SU-DHL-6 (cell line): ENCODE measurements around the gene C4orf46.

Experiments
- H2AFZ ChIP-seq: fragments of 200-600 bp; sonication (generic); 2 replicates; pipeline ENCODE4 v1.6.1; 2014; ENCODE audit warnings: low read depth, mild to moderate bottlenecking, moderate library complexity, mixed read lengths, antibody characterized with exemption, low read length; ENCODE audit not compliant: severe bottlenecking
- H3F3A ChIP-seq: fragments of 200-600 bp; shearing (Covaris generic); 2 replicates; pipeline ENCODE4 v1.6.0; 2016; ENCODE audit warnings: antibody characterized with exemption, mild to moderate bottlenecking; ENCODE audit not compliant: insufficient read depth
- H3K27ac ChIP-seq: fragments of 200-600 bp; sonication (generic); 2 replicates; pipeline ENCODE4 v1.5.1; 2016; ENCODE audit warnings: low read depth, mild to moderate bottlenecking, low read length, moderate library complexity, mixed read lengths
- H3K27me3 ChIP-seq: fragments of 200-600 bp; sonication (generic), shearing (Covaris generic); 2 replicates; pipeline ENCODE4 v1.6.0; 2014; ENCODE audit warnings: mild to moderate bottlenecking, low read length
- H3K36me3 ChIP-seq: fragments of 200-600 bp; sonication (generic); 2 replicates; pipeline ENCODE4 v1.6.1; 2014; ENCODE audit warnings: mild to moderate bottlenecking, low read length, mixed read lengths
- H3K4me2 ChIP-seq: fragments of 300-600, 200-600 bp; shearing (Covaris generic), sonication (generic); 2 replicates; pipeline ENCODE4 v1.6.0; 2014; ENCODE audit warnings: low read length, low read depth, mild to moderate bottlenecking; ENCODE audit not compliant: poor library complexity, severe bottlenecking
- H3K4me3 ChIP-seq: fragments of 200-600 bp; sonication (generic); 2 replicates; pipeline ENCODE4 v1.5.1; 2014; ENCODE audit warnings: antibody characterized with exemption, low read length, mild to moderate bottlenecking, mixed read lengths; ENCODE audit not compliant: insufficient read depth, poor library complexity, severe bottlenecking
- H3K79me2 ChIP-seq: fragments of 200-600 bp; sonication (generic); 2 replicates; pipeline ENCODE4 v1.6.1; 2014; ENCODE audit warnings: mild to moderate bottlenecking, low read length, moderate library complexity; ENCODE audit not compliant: insufficient read depth
- H3K9ac ChIP-seq: fragments of 200-600 bp; sonication (generic); 2 replicates; pipeline ENCODE4 v1.7.0; 2014; ENCODE audit warnings: mild to moderate bottlenecking, low read length
- H3K9me2 ChIP-seq: fragments of 200-600 bp; sonication (generic); replicated peaks from 2 replicates; pipeline ENCODE4 v1.6.1; 2014; ENCODE audit warnings: low read length; ENCODE audit not compliant: insufficient read depth
- H3K9me3 ChIP-seq: fragments of 200-600 bp; sonication (generic); 2 replicates; pipeline ENCODE4 v1.6.1; 2014; ENCODE audit warnings: low read length, mixed read lengths; ENCODE audit not compliant: insufficient read depth
- H4K20me1 ChIP-seq: fragments of 200-600 bp; sonication (generic); 2 replicates; pipeline ENCODE4 v1.6.1; 2014; ENCODE audit warnings: low read depth, mild to moderate bottlenecking, antibody characterized with exemption, low read length, moderate library complexity, mixed read lengths
- CTCF ChIP-seq: fragments of 200-600 bp; sonication (generic); IDR thresholded peaks from one replicate; pipeline ENCODE4 v1.5.1; 2017; ENCODE audit warnings: antibody characterized with exemption, mild to moderate bottlenecking, low read length, moderate library complexity; ENCODE audit not compliant: insufficient read depth, poor library complexity, severe bottlenecking
- EZH2phosphoT487 ChIP-seq: fragments of 200-600 bp; sonication (generic), shearing (Covaris generic); conservative IDR thresholded peaks from 2 replicates; pipeline ENCODE4 v1.6.1; 2018; ENCODE audit warnings: mild to moderate bottlenecking, antibody characterized with exemption, low read length, moderate library complexity, mixed read lengths

C4orf46 gene

GRCh38 chr4:158669310-158669709 lies 2.4 kb downstream of the C4orf46 start:
- no peak overlapping the region for H3K27ac ChIP-seq
- H3K27me3 ChIP-seq, result no peaks in the 10 kb centered on the region
- no peak overlapping the region for H3K4me3 ChIP-seq
- H3F3A ChIP-seq, result peaks cover 19% of the 10 kb centered on the region; the same call in 1 of the 2 replicates
- peaks cover 20% of the 10 kb centered on the region for H4K20me1 ChIP-seq
- no peak overlapping the region for H2AFZ ChIP-seq
- TF ChIP-seq EZH2phosphoT487 (no peak), CTCF (no peak)
- no peak overlapping the region for H3K9ac ChIP-seq
- no peak overlapping the region for H3K4me2 ChIP-seq
- H3K9me3 ChIP-seq, result no peaks in the 10 kb centered on the region
- peaks cover 19% of the 10 kb centered on the region for H3K36me3 ChIP-seq
- no peaks in the 10 kb centered on the region for H3K9me2 ChIP-seq
- peaks cover 38% of the 10 kb centered on the region for H3K79me2 ChIP-seq

- H3K9me2 ChIP-seq, result no peaks in the 10 kb centered on the region
- no peaks in the 10 kb centered on the region for H3K27me3 ChIP-seq
- no peak overlapping the region for H3K27ac ChIP-seq
- TF ChIP-seq EZH2phosphoT487 (no peak), CTCF (no peak)
- no peak overlapping the region for H3K9ac ChIP-seq
- H3K79me2 ChIP-seq, result peaks cover 35% of the 10 kb centered on the region
- peaks cover 19% of the 10 kb centered on the region; the same call in 1 of the 2 replicates for H3F3A ChIP-seq
- H3K9me3 ChIP-seq, result no peaks in the 10 kb centered on the region
- H3K36me3 ChIP-seq, result peaks cover 19% of the 10 kb centered on the region
- no peak overlapping the region for H3K4me3 ChIP-seq
- no peak overlapping the region for H3K4me2 ChIP-seq
- peaks cover 20% of the 10 kb centered on the region for H4K20me1 ChIP-seq
- no peak overlapping the region for H2AFZ ChIP-seq
Observed at GRCh38 chr4:158667651-158668198, 4.0 kb downstream of the C4orf46 start.

- H3K9me2 ChIP-seq, result no peaks in the 10 kb centered on the region
- TF ChIP-seq CTCF (no peak), EZH2phosphoT487 (no peak)
- no peaks in the 10 kb centered on the region for H3K27me3 ChIP-seq
- H3K9ac ChIP-seq, result no peak overlapping the region
- H3F3A ChIP-seq, result peaks cover 19% of the 10 kb centered on the region; the same call in 1 of the 2 replicates
- peaks cover 20% of the 10 kb centered on the region for H4K20me1 ChIP-seq
- no peak overlapping the region for H3K4me3 ChIP-seq
- peaks cover 19% of the 10 kb centered on the region for H3K36me3 ChIP-seq
- no peak overlapping the region for H3K27ac ChIP-seq
- peaks cover 35% of the 10 kb centered on the region for H3K79me2 ChIP-seq
- H3K4me2 ChIP-seq, result no peak overlapping the region
- H2AFZ ChIP-seq, result no peak overlapping the region
- no peaks in the 10 kb centered on the region for H3K9me3 ChIP-seq
Observed at GRCh38 chr4:158666892-158667291, 4.8 kb downstream of the C4orf46 start.
